Activated naive CD4-positive, alpha-beta T cell treated with anti-CD3 and anti-CD28 coated beads, Interleukin-2, amount 50 U/mL, for 72 hours (primary cell): Measurements from ENCODE around the gene PDXP. TPM values are rescaled to one million over a fixed set of nuclear protein-coding genes. Genes with fewer than 3 reads are reported as not detected.
"Not testable (repeated sequence)": the region's sequence is repeated elsewhere in the genome, so short reads cannot be mapped to it uniquely, and the experiment has no call there.

Experiments
- ATAC-seq, 2 donors: fragments of 150-1000 bp; cut with Tn5 transposase; 2 replicates each; pipeline ENCODE4 v1.10.0; 2021; ENCODE audit warnings: mild to moderate bottlenecking in 2 of 2, moderate library complexity in 2 of 2
- DNase-seq, 2 donors: peaks; one replicate each; pipeline ENCODE4 v3.0.0; 2021 to 2022; ENCODE audit warnings: low spot score in 2 of 2
- H3K27ac Mint-ChIP-seq, 2 donors: one replicate each; pipeline ENCODE4 v1.8.0; 2022; ENCODE audit warnings: mild to moderate bottlenecking in 2 of 2, mixed read lengths in 2 of 2
- H3K36me3 Mint-ChIP-seq, 2 donors: one replicate each; pipeline ENCODE4 v1.8.0; 2022; ENCODE audit warnings: mixed read lengths in 2 of 2
- H3K9me3 Mint-ChIP-seq, 2 donors: one replicate each; pipeline ENCODE4 v1.8.0; 2022; ENCODE audit warnings: mixed read lengths in 2 of 2
- total RNA-seq, 2 donors: library from RNA; stranded (reverse); gene quantifications; one replicate each; pipeline ENCODE4 v1.2.3, GENCODE V29; 2022

Gene PDXP
- total RNA-seq, 2 donors from 2014 or later = 34.5 to 38.2 TPM

- not testable (repeated sequence) for H3K36me3 Mint-ChIP-seq, DNase-seq, H3K9me3 Mint-ChIP-seq, ATAC-seq
- H3K27ac Mint-ChIP-seq = peak overlapping the region in 1 of 2 donors; percentile 86
Measured at GRCh38 chr22:37696260-37696656, 37.7 kb downstream of the PDXP start.

- Mint-ChIP-seq H3K9me3 (no peaks in the 10 kb centered on the region), H3K36me3 (peaks cover 0 to 6% of the 10 kb centered on the region in 2 donors), H3K27ac (peak within 1 kb of the TSS in 1 of 2 donors; percentile 89)
- ATAC-seq (peak; percentile 98 to 100), DNase-seq (peak; percentile 74 to 92)
Measured at GRCh38 chr22:37696657-37697537, 38.4 kb downstream of the PDXP start, which contains the start of gene TRIOBP. TRIOBP (plus strand) TSS chr22:37697048; CDS start chr22:37701366, 4,318 bp downstream.

GRCh38 chr22:37697538-37697835, 39.0 kb downstream of the PDXP start:
- no peak overlapping the region for H3K27ac Mint-ChIP-seq
- no peak for DNase-seq
- ATAC-seq = no peak
- H3K36me3 Mint-ChIP-seq = peaks cover 0 to 6% of the 10 kb centered on the region in 2 donors
- H3K9me3 Mint-ChIP-seq = no peaks in the 10 kb centered on the region

GRCh38 chr22:37701141-37701786, 42.7 kb downstream of the PDXP start:
- H3K9me3 Mint-ChIP-seq = no peaks in the 10 kb centered on the region
- DNase-seq (no peak), ATAC-seq (no peak)
- peaks cover 0 to 6% of the 10 kb centered on the region in 2 donors for H3K36me3 Mint-ChIP-seq
- no peak overlapping the region for H3K27ac Mint-ChIP-seq

GRCh38 chr22:37703906-37704305, 45.4 kb downstream of the PDXP start:
- Mint-ChIP-seq H3K9me3 (no peaks in the 10 kb centered on the region), H3K36me3 (no peaks in the 10 kb centered on the region), H3K27ac (no peak overlapping the region)
- no peak for DNase-seq
- ATAC-seq = no peak

- DNase-seq (no peak), ATAC-seq (no peak)
- no peaks in the 10 kb centered on the region for H3K36me3 Mint-ChIP-seq
- H3K27ac Mint-ChIP-seq = peak overlapping the region in 1 of 2 donors; percentile 22
- no peaks in the 10 kb centered on the region for H3K9me3 Mint-ChIP-seq
Measured at GRCh38 chr22:37704645-37705044, 46.1 kb downstream of the PDXP start.

- Mint-ChIP-seq H3K9me3 (no peaks in the 10 kb centered on the region), H3K36me3 (no peaks in the 10 kb centered on the region), H3K27ac (no peak overlapping the region)
- ATAC-seq (no peak), DNase-seq (no peak)
Measured at GRCh38 chr22:37705205-37705604, 46.7 kb downstream of the PDXP start.

- Mint-ChIP-seq H3K36me3 (no peaks in the 10 kb centered on the region), H3K27ac (no peak overlapping the region), H3K9me3 (no peaks in the 10 kb centered on the region)
- DNase-seq (no peak), ATAC-seq (no peak)
Measured at GRCh38 chr22:37708580-37709444, 50.3 kb downstream of the PDXP start.

GRCh38 chr22:37709445-37709765, 50.9 kb downstream of the PDXP start:
- H3K36me3 Mint-ChIP-seq = no peaks in the 10 kb centered on the region
- ATAC-seq (no peak), DNase-seq (no peak)
- no peak overlapping the region for H3K27ac Mint-ChIP-seq
- no peaks in the 10 kb centered on the region for H3K9me3 Mint-ChIP-seq

- ATAC-seq = no peak
- Mint-ChIP-seq H3K9me3 (no peaks in the 10 kb centered on the region), H3K27ac (peak overlapping the region in 1 of 2 donors; percentile 78), H3K36me3 (no peaks in the 10 kb centered on the region)
- no peak for DNase-seq
Measured at GRCh38 chr22:37710675-37711074, 52.2 kb downstream of the PDXP start.

GRCh38 chr22:37711490-37711889, 53.0 kb downstream of the PDXP start:
- peaks cover 0 to under 1% of the 10 kb centered on the region in 2 donors for H3K36me3 Mint-ChIP-seq
- H3K27ac Mint-ChIP-seq = no peak overlapping the region
- ATAC-seq (no peak), DNase-seq (no peak)
- H3K9me3 Mint-ChIP-seq = no peaks in the 10 kb centered on the region

- ATAC-seq (no peak), DNase-seq (no peak)
- Mint-ChIP-seq H3K27ac (peak overlapping the region in 1 of 2 donors; percentile 39), H3K36me3 (peaks cover 0 to 9% of the 10 kb centered on the region in 2 donors), H3K9me3 (no peaks in the 10 kb centered on the region)
Measured at GRCh38 chr22:37713761-37714160, 55.2 kb downstream of the PDXP start.

- DNase-seq (no peak), ATAC-seq (no peak)
- H3K36me3 Mint-ChIP-seq = peaks cover 0 to 9% of the 10 kb centered on the region in 2 donors
- H3K27ac Mint-ChIP-seq = no peak overlapping the region
- H3K9me3 Mint-ChIP-seq = no peaks in the 10 kb centered on the region
Measured at GRCh38 chr22:37714634-37715033, 56.1 kb downstream of the PDXP start.

GRCh38 chr22:37715760-37716159, 57.2 kb downstream of the PDXP start:
- no peak for ATAC-seq
- no peak for DNase-seq
- Mint-ChIP-seq H3K9me3 (no peaks in the 10 kb centered on the region), H3K36me3 (peaks cover 0 to 9% of the 10 kb centered on the region in 2 donors), H3K27ac (no peak overlapping the region)
